ENCODE results near the gene TOP3B. TPM values are rescaled to one million over a fixed set of nuclear protein-coding genes. Genes with fewer than 3 reads are reported as not detected.

Gene TOP3B
- total RNA-seq, 1 experiment from 2014 or later = 29.1 TPM

DNA sequence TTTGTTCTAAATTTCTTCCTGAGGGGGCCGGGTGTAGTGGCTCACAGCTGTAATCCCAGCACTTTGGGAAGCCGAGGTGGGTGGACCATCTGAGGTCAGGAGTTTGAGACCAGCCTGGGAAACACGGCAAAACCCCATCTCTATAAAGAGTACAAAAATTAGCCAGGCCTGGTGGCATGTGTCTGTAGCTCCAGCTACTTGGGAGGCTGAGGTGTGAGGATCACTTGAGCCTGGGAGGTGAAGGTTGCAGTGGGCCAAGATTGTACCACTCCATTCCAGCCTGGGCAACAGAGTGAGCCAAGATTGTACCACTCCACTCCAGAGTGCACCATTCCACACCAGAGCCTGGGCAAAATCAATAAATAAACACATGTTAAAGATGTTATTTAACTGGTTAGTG, 20.6 kb upstream of the TOP3B start:
- Histone ChIP-seq H3K9me3 (ENCODE audit: control insufficient read depth, insufficient read depth, low read depth, low read length) (no peaks in the 10 kb centered on the region), H3K36me3 (ENCODE audit: control insufficient read depth, insufficient read depth, low read length) (no peaks in the 10 kb centered on the region), H3K4me3 (ENCODE audit: low read depth in 2 of 2, low read length in 2 of 2) (no peak overlapping the region), H3K27ac (ENCODE audit: low read length) (no peak overlapping the region), H3K27me3 (ENCODE audit: control insufficient read depth, insufficient read depth, low read length) (no peaks in the 10 kb centered on the region), H3K4me1 (ENCODE audit: control insufficient read depth, insufficient read depth, low read length) (no peaks in the 10 kb centered on the region)
- in situ Hi-C loops (cut with HindIII; ENCODE audit: low pct_unique_long_range_greater_than_20kb, low sequenced_read_pairs) = no loop called here
- CTCF ChIA-PET = no interaction called here
- POLR2A ChIA-PET = no interaction called here
- intact Hi-C loops (cut with micrococcal nuclease; ENCODE audit: unreplicated experiment) = no loop called here
- no peak for ATAC-seq
- DNase-seq (ENCODE audit: low read depth, low spot score) = no peak
- TF ChIP-seq POLR2AphosphoS5 (IDR thresholded peaks at IDR 0.05; ENCODE audit: low read depth, low read length) (no peak), TCF7L2 (IDR thresholded peaks at IDR 0.05; ENCODE audit: low read depth, low read length) (no peak), SIN3A (IDR thresholded peaks at IDR 0.05; ENCODE audit: borderline replicate concordance, insufficient read depth, low read depth, low read length) (no peak)
- TF ChIP-seq, protein P1, sequence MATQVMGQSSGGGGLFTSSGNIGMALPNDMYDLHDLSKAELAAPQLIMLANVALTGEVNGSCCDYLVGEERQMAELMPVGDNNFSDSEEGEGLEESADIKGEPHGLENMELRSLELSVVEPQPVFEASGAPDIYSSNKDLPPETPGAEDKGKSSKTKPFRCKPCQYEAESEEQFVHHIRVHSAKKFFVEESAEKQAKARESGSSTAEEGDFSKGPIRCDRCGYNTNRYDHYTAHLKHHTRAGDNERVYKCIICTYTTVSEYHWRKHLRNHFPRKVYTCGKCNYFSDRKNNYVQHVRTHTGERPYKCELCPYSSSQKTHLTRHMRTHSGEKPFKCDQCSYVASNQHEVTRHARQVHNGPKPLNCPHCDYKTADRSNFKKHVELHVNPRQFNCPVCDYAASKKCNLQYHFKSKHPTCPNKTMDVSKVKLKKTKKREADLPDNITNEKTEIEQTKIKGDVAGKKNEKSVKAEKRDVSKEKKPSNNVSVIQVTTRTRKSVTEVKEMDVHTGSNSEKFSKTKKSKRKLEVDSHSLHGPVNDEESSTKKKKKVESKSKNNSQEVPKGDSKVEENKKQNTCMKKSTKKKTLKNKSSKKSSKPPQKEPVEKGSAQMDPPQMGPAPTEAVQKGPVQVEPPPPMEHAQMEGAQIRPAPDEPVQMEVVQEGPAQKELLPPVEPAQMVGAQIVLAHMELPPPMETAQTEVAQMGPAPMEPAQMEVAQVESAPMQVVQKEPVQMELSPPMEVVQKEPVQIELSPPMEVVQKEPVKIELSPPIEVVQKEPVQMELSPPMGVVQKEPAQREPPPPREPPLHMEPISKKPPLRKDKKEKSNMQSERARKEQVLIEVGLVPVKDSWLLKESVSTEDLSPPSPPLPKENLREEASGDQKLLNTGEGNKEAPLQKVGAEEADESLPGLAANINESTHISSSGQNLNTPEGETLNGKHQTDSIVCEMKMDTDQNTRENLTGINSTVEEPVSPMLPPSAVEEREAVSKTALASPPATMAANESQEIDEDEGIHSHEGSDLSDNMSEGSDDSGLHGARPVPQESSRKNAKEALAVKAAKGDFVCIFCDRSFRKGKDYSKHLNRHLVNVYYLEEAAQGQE (IDR thresholded peaks at IDR 0.05; ENCODE audit: insufficient read depth in 1 of 2, low read depth in 2 of 2, low read length in 1 of 2) = no peak
- TF ChIP-seq, protein P2, sequence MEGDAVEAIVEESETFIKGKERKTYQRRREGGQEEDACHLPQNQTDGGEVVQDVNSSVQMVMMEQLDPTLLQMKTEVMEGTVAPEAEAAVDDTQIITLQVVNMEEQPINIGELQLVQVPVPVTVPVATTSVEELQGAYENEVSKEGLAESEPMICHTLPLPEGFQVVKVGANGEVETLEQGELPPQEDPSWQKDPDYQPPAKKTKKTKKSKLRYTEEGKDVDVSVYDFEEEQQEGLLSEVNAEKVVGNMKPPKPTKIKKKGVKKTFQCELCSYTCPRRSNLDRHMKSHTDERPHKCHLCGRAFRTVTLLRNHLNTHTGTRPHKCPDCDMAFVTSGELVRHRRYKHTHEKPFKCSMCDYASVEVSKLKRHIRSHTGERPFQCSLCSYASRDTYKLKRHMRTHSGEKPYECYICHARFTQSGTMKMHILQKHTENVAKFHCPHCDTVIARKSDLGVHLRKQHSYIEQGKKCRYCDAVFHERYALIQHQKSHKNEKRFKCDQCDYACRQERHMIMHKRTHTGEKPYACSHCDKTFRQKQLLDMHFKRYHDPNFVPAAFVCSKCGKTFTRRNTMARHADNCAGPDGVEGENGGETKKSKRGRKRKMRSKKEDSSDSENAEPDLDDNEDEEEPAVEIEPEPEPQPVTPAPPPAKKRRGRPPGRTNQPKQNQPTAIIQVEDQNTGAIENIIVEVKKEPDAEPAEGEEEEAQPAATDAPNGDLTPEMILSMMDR (IDR thresholded peaks at IDR 0.05) = no peak
- BruUV-seq (replicated peaks) = no TSS peak

DNA sequence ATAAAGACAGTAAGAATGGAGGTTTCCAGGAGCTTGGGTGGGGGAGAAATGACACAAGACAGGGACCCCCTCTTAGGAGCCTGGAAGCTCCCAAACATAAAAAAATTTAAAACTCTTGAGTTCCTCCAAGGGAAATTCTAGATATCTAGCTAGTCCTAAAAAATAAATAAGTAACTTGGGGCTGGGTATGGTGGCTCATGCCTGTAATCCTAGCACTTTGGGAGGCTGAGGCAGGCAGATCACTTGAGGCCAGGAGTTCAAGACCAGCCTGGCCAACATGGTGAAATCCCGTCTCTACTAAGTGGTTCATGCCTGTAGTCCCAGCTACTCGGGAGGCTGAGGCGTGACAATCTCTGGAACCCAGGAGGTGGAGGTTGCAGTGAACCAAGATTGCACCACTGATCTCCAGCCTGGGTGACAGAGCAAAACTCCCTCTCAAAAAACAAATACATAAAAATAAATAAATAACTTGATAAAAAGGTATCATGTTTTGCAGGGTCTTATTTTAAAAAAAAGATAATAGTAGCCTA, 20.0 kb upstream of the TOP3B start:
- in situ Hi-C loops (cut with HindIII; ENCODE audit: low pct_unique_long_range_greater_than_20kb, low sequenced_read_pairs) (no loop called here), intact Hi-C loops (cut with micrococcal nuclease; ENCODE audit: unreplicated experiment) (no loop called here)
- POLR2A ChIA-PET = no interaction called here
- CTCF ChIA-PET = no interaction called here
- BruUV-seq (replicated peaks) = no TSS peak
- H3K36me3 ChIP-seq (ENCODE audit: control insufficient read depth, insufficient read depth, low read length) = no peaks in the 10 kb centered on the region
- no peak overlapping the region for H3K27ac ChIP-seq (ENCODE audit: low read length)
- no peaks in the 10 kb centered on the region for H3K4me1 ChIP-seq (ENCODE audit: control insufficient read depth, insufficient read depth, low read length)
- H3K27me3 ChIP-seq (ENCODE audit: control insufficient read depth, insufficient read depth, low read length) = no peaks in the 10 kb centered on the region
- H3K9me3 ChIP-seq (ENCODE audit: control insufficient read depth, insufficient read depth, low read depth, low read length) = no peaks in the 10 kb centered on the region
- no peak for ATAC-seq
- H3K4me3 ChIP-seq (ENCODE audit: low read depth in 2 of 2, low read length in 2 of 2) = no peak overlapping the region
- DNase-seq (ENCODE audit: low read depth, low spot score) = no peak
- TF ChIP-seq SIN3A (IDR thresholded peaks at IDR 0.05; ENCODE audit: borderline replicate concordance, insufficient read depth, low read depth, low read length) = no peak
- TF ChIP-seq, protein P2 (IDR thresholded peaks at IDR 0.05) = no peak
- no peak for TF ChIP-seq POLR2AphosphoS5 (IDR thresholded peaks at IDR 0.05; ENCODE audit: low read depth, low read length)
- TF ChIP-seq, protein P1 (IDR thresholded peaks at IDR 0.05; ENCODE audit: insufficient read depth in 1 of 2, low read depth in 2 of 2, low read length in 1 of 2) = no peak
- TF ChIP-seq TCF7L2 (IDR thresholded peaks at IDR 0.05; ENCODE audit: low read depth, low read length) = no peak
